Neural cell (in vitro differentiated cells): ENCODE data around the gene IFNA13. TPM values are rescaled to one million over a fixed set of nuclear protein-coding genes. Genes with fewer than 3 reads are reported as not detected.

Experiments used
- H2AFZ ChIP-seq: fragments of 200-600, 300-800 bp; sonication (generic), shearing (Covaris generic); 2 replicates; pipeline ENCODE4 v1.6.0; 2014; ENCODE audit warnings: low read depth, mild to moderate bottlenecking, antibody characterized with exemption, low read length, moderate library complexity
- H3F3A ChIP-seq: fragments of 200-600 bp; shearing (Covaris generic); 2 replicates; pipeline ENCODE4 v1.6.1; 2016; ENCODE audit warnings: mild to moderate bottlenecking, moderate library complexity, mixed read lengths, antibody characterized with exemption, low read length; ENCODE audit not compliant: insufficient read depth, poor library complexity, severe bottlenecking
- H3K27ac ChIP-seq: fragments of 200-600, 300-800 bp; sonication (generic), shearing (Covaris generic); 2 replicates; pipeline ENCODE4 v1.5.1; 2014; ENCODE audit warnings: mild to moderate bottlenecking, low read length, moderate library complexity
- H3K27me3 ChIP-seq: fragments of 300-800, 200-600 bp; sonication (generic), shearing (Covaris generic); 2 replicates; pipeline ENCODE4 v1.6.0; 2014; ENCODE audit warnings: mild to moderate bottlenecking, low read depth, low read length, moderate library complexity; ENCODE audit not compliant: insufficient read depth
- H3K36me3 ChIP-seq: fragments of 300-800, 200-600 bp; sonication (generic), shearing (Covaris generic); 2 replicates; pipeline ENCODE4 v1.5.1; 2014; ENCODE audit warnings: mild to moderate bottlenecking, antibody characterized with exemption, low read length, moderate library complexity; ENCODE audit not compliant: insufficient read depth
- H3K4me2 ChIP-seq: fragments of 300-800, 200-600 bp; sonication (generic), shearing (Covaris generic); 2 replicates; pipeline ENCODE4 v1.6.0; 2014; ENCODE audit warnings: mild to moderate bottlenecking, low read length
- H3K4me3 ChIP-seq: fragments of 300-800, 200-600 bp; sonication (generic), shearing (Covaris generic); 2 replicates; pipeline ENCODE4 v1.5.1; 2014; ENCODE audit warnings: mild to moderate bottlenecking, low read length, moderate library complexity
- H3K79me2 ChIP-seq: fragments of 200-600 bp; shearing (Covaris generic); replicated peaks from 2 replicates; pipeline ENCODE4 v1.6.0; 2014; ENCODE audit warnings: mild to moderate bottlenecking, low read length, moderate library complexity; ENCODE audit not compliant: insufficient read depth
- H3K9ac ChIP-seq: fragments of 300-800, 200-600 bp; sonication (generic), shearing (Covaris generic); 2 replicates; pipeline ENCODE4 v1.6.1; 2016; ENCODE audit warnings: mild to moderate bottlenecking, low read length, mixed read lengths
- H3K9me2 ChIP-seq: fragments of 200-600 bp; shearing (Covaris generic); 2 replicates; pipeline ENCODE4 v1.6.1; 2016; ENCODE audit warnings: mild to moderate bottlenecking, low read length, mixed read lengths; ENCODE audit not compliant: insufficient read depth
- H3K9me3 ChIP-seq: fragments of 200-600, 300-800 bp; sonication (generic), shearing (Covaris generic); 2 replicates; pipeline ENCODE4 v1.6.1; 2016; ENCODE audit warnings: mild to moderate bottlenecking, mixed run types, low read length, moderate library complexity, mixed read lengths
- H4K20me1 ChIP-seq: fragments of 200-600 bp; shearing (Covaris generic); 2 replicates; pipeline ENCODE4 v1.6.1; 2016; ENCODE audit warnings: mild to moderate bottlenecking, mixed run types; ENCODE audit not compliant: insufficient read depth
- EP300 ChIP-seq: fragments of 450-650 bp; conservative IDR thresholded peaks from 2 replicates; pipeline ENCODE4 v1.6.1; 2014; ENCODE audit warnings: antibody characterized with exemption, mild to moderate bottlenecking, moderate library complexity; ENCODE audit not compliant: poor library complexity, severe bottlenecking
- EZH2 ChIP-seq: fragments of 200-600, 300-800 bp; shearing (Covaris generic), sonication (generic); IDR thresholded peaks from 2 replicates; pipeline ENCODE4 v1.6.1; 2014; ENCODE audit warnings: antibody characterized with exemption, low read length, borderline replicate concordance, mild to moderate bottlenecking; ENCODE audit not compliant: insufficient read depth, poor library complexity, severe bottlenecking
- MXI1 ChIP-seq: fragments of 450-650 bp; conservative IDR thresholded peaks from 2 replicates; pipeline ENCODE4 v1.6.1; 2014; ENCODE audit warnings: antibody characterized with exemption, mild to moderate bottlenecking; ENCODE audit not compliant: poor library complexity, severe bottlenecking
- POLR2AphosphoS5 ChIP-seq: IDR thresholded peaks from 2 replicates; pipeline ENCODE4 v1.6.1; 2012
- RAD21 ChIP-seq: fragments of 450-650 bp; conservative IDR thresholded peaks from 2 replicates; pipeline ENCODE4 v1.6.1; 2014; ENCODE audit warnings: antibody characterized with exemption, mild to moderate bottlenecking, moderate library complexity
- SMC3 ChIP-seq: fragments of 450-650 bp; conservative IDR thresholded peaks from 2 replicates; pipeline ENCODE4 v1.6.1; 2014; ENCODE audit warnings: antibody characterized with exemption, mild to moderate bottlenecking, moderate library complexity; ENCODE audit not compliant: poor library complexity
- TAF1 ChIP-seq: IDR thresholded peaks from 2 replicates; pipeline ENCODE4 v1.6.1; 2012; ENCODE audit warnings: low read depth
- polyA plus RNA-seq: library from polyadenylated mRNA; depleted of rRNA; stranded (reverse); fragments of >200 nt; gene quantifications from 2 replicates; pipeline ENCODE4 v1.2.3, GENCODE V29; 2014
- TF ChIP-seq, protein P1 (sequence below): IDR thresholded peaks from 2 replicates; pipeline ENCODE4 v1.6.1; 2012; ENCODE audit warnings: borderline replicate concordance
- TF ChIP-seq, protein P2 (sequence below): fragments of 450-650 bp; IDR thresholded peaks from 2 replicates; pipeline ENCODE4 v1.5.1; 2014; ENCODE audit warnings: antibody characterized with exemption, mild to moderate bottlenecking, moderate library complexity; ENCODE audit not compliant: poor library complexity, severe bottlenecking

Gene IFNA13
- polyA plus RNA-seq, 1 donor from 2014 or later: not detected

- no peaks in the 10 kb centered on the region for H3K27me3 ChIP-seq
- no peak for TF ChIP-seq EZH2
- TF ChIP-seq EP300: no peak
- no peak for TF ChIP-seq RAD21
- TF ChIP-seq MXI1: no peak
- no peak for TF ChIP-seq SMC3
- TF ChIP-seq, protein P1, sequence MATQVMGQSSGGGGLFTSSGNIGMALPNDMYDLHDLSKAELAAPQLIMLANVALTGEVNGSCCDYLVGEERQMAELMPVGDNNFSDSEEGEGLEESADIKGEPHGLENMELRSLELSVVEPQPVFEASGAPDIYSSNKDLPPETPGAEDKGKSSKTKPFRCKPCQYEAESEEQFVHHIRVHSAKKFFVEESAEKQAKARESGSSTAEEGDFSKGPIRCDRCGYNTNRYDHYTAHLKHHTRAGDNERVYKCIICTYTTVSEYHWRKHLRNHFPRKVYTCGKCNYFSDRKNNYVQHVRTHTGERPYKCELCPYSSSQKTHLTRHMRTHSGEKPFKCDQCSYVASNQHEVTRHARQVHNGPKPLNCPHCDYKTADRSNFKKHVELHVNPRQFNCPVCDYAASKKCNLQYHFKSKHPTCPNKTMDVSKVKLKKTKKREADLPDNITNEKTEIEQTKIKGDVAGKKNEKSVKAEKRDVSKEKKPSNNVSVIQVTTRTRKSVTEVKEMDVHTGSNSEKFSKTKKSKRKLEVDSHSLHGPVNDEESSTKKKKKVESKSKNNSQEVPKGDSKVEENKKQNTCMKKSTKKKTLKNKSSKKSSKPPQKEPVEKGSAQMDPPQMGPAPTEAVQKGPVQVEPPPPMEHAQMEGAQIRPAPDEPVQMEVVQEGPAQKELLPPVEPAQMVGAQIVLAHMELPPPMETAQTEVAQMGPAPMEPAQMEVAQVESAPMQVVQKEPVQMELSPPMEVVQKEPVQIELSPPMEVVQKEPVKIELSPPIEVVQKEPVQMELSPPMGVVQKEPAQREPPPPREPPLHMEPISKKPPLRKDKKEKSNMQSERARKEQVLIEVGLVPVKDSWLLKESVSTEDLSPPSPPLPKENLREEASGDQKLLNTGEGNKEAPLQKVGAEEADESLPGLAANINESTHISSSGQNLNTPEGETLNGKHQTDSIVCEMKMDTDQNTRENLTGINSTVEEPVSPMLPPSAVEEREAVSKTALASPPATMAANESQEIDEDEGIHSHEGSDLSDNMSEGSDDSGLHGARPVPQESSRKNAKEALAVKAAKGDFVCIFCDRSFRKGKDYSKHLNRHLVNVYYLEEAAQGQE: no peak
- TF ChIP-seq, protein P2, sequence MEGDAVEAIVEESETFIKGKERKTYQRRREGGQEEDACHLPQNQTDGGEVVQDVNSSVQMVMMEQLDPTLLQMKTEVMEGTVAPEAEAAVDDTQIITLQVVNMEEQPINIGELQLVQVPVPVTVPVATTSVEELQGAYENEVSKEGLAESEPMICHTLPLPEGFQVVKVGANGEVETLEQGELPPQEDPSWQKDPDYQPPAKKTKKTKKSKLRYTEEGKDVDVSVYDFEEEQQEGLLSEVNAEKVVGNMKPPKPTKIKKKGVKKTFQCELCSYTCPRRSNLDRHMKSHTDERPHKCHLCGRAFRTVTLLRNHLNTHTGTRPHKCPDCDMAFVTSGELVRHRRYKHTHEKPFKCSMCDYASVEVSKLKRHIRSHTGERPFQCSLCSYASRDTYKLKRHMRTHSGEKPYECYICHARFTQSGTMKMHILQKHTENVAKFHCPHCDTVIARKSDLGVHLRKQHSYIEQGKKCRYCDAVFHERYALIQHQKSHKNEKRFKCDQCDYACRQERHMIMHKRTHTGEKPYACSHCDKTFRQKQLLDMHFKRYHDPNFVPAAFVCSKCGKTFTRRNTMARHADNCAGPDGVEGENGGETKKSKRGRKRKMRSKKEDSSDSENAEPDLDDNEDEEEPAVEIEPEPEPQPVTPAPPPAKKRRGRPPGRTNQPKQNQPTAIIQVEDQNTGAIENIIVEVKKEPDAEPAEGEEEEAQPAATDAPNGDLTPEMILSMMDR: no peak
- TF ChIP-seq POLR2AphosphoS5: no peak
- no peak for TF ChIP-seq TAF1
- no peaks in the 10 kb centered on the region for H4K20me1 ChIP-seq
These were observed 19.4 kb downstream of the IFNA13 start for GRCh38 chr9:21348430-21348970.

GRCh38 chr9:21340735-21341134, 27.1 kb downstream of the IFNA13 start:
- no peak for TF ChIP-seq RAD21
- no peak for TF ChIP-seq SMC3
- TF ChIP-seq, protein P1: no peak
- no peak for TF ChIP-seq TAF1
- TF ChIP-seq MXI1: no peak
- TF ChIP-seq EZH2: no peak
- no peak for TF ChIP-seq POLR2AphosphoS5
- no peak for TF ChIP-seq EP300
- TF ChIP-seq, protein P2: no peak
- no peak overlapping the region for H3K27ac ChIP-seq
- no peaks in the 10 kb centered on the region for H3K36me3 ChIP-seq
- no peaks in the 10 kb centered on the region for H3F3A ChIP-seq
- no peaks in the 10 kb centered on the region for H3K79me2 ChIP-seq
- no peak overlapping the region for H2AFZ ChIP-seq
- H4K20me1 ChIP-seq: no peaks in the 10 kb centered on the region
- H3K9me3 ChIP-seq: peaks cover 3% of the 10 kb centered on the region
- no peak overlapping the region for H3K9ac ChIP-seq
- no peak overlapping the region for H3K4me3 ChIP-seq
- no peaks in the 10 kb centered on the region for H3K27me3 ChIP-seq
- H3K9me2 ChIP-seq: no peaks in the 10 kb centered on the region
- no peak overlapping the region for H3K4me2 ChIP-seq

More at GRCh38 chr9:21348430-21348970, 19.4 kb downstream of the IFNA13 start:
- Histone ChIP-seq H3K9me3 (peaks cover 3% of the 10 kb centered on the region), H2AFZ (no peak overlapping the region), H3K4me3 (no peak overlapping the region), H3K9ac (no peak overlapping the region), H3K27ac (no peak overlapping the region), H3K9me2 (no peaks in the 10 kb centered on the region), H3K36me3 (no peaks in the 10 kb centered on the region), H3K79me2 (no peaks in the 10 kb centered on the region), H3F3A (no peaks in the 10 kb centered on the region), H3K4me2 (no peak overlapping the region)
